GM23338 (cell line): ENCODE results near the gene JARID2. TPM values are rescaled to one million over a fixed set of nuclear protein-coding genes. Genes with fewer than 3 reads are reported as not detected.

Experiments used
- ATAC-seq: fragments of 200-7000 bp; cut with Tn5 transposase; 3 replicates; pipeline ENCODE4 v1.9.1; 2020
- DNase-seq: peaks from one replicate; pipeline ENCODE4 v3.0.0-alpha.2; 2015; ENCODE audit warnings: low spot score
- H2AFZ ChIP-seq: fragments of 200-600 bp; sonication (generic); 2 replicates; pipeline ENCODE4 v1.8.0; 2016; ENCODE audit warnings: antibody characterized with exemption, mild to moderate bottlenecking, moderate library complexity
- H3F3A ChIP-seq: fragments of 200-600 bp; sonication (generic); replicated peaks from 2 replicates; pipeline ENCODE4 v1.8.0; 2017; ENCODE audit warnings: antibody characterized with exemption, mixed run types, low read depth
- H3K27ac ChIP-seq: fragments of 200-600 bp; sonication (generic); 2 replicates; pipeline ENCODE4 v1.6.1; 2016; ENCODE audit warnings: low read depth
- H3K27me3 ChIP-seq: fragments of 200-600 bp; sonication (generic); 2 replicates; pipeline ENCODE4 v1.8.0; 2016; ENCODE audit warnings: mild to moderate bottlenecking, mixed run types, moderate library complexity; ENCODE audit not compliant: insufficient read depth
- H3K36me3 ChIP-seq: fragments of 200-600 bp; sonication (generic); 2 replicates; pipeline ENCODE4 v1.8.0; 2016; ENCODE audit warnings: mild to moderate bottlenecking; ENCODE audit not compliant: insufficient read depth
- H3K4me1 ChIP-seq: fragments of 200-600 bp; sonication (generic); 2 replicates; pipeline ENCODE4 v1.8.0; 2016; ENCODE audit warnings: mild to moderate bottlenecking, moderate library complexity; ENCODE audit not compliant: insufficient read depth
- H3K4me2 ChIP-seq: fragments of 200-600 bp; sonication (generic); 2 replicates; pipeline ENCODE4 v1.7.1; 2017; ENCODE audit warnings: mixed run types
- H3K4me3 ChIP-seq: fragments of 200-600 bp; sonication (generic); 2 replicates; pipeline ENCODE4 v1.6.1; 2016; ENCODE audit warnings: mixed run types
- H3K79me2 ChIP-seq: fragments of 200-600 bp; sonication (generic); replicated peaks from 2 replicates; pipeline ENCODE4 v1.8.0; 2017; ENCODE audit warnings: mild to moderate bottlenecking; ENCODE audit not compliant: insufficient read depth
- H3K9me2 ChIP-seq: fragments of 200-600 bp; sonication (generic); 2 replicates; pipeline ENCODE4 v1.8.0; 2017; ENCODE audit not compliant: insufficient read depth
- H4K20me1 ChIP-seq: fragments of 200-600 bp; sonication (generic); replicated peaks from 2 replicates; pipeline ENCODE4 v1.8.0; 2017; ENCODE audit warnings: mild to moderate bottlenecking; ENCODE audit not compliant: insufficient read depth
- H3K27ac Mint-ChIP-seq: 2 replicates; pipeline ENCODE4 v1.8.0; 2020; ENCODE audit warnings: inconsistent platforms, mild to moderate bottlenecking, moderate library complexity, mixed read lengths
- H3K27me3 Mint-ChIP-seq: 3 replicates; pipeline ENCODE4 v1.8.0; 2022; ENCODE audit warnings: low read depth, mild to moderate bottlenecking, moderate library complexity, mixed read lengths, inconsistent platforms; ENCODE audit not compliant: insufficient read depth, poor library complexity
- H3K36me3 Mint-ChIP-seq: 3 replicates; pipeline ENCODE4 v1.8.0; 2021; ENCODE audit warnings: low read depth, mild to moderate bottlenecking, inconsistent platforms, moderate library complexity, mixed read lengths
- H3K4me1 Mint-ChIP-seq: 3 replicates; pipeline ENCODE4 v1.8.0; 2020; ENCODE audit warnings: mild to moderate bottlenecking, inconsistent platforms, mixed read lengths
- H3K4me3 Mint-ChIP-seq: 3 replicates; pipeline ENCODE4 v1.8.0; 2021; ENCODE audit warnings: moderate library complexity, mild to moderate bottlenecking, inconsistent platforms, mixed read lengths
- H3K9me3 Mint-ChIP-seq: 3 replicates; pipeline ENCODE4 v1.8.0; 2020; ENCODE audit warnings: moderate library complexity, mild to moderate bottlenecking, inconsistent platforms, mixed read lengths
- CREB1 ChIP-seq: fragments of 250-450 bp; sonication (Bioruptor Pico); IDR thresholded peaks from 2 replicates; pipeline ENCODE4 v1.5.0; 2020; ENCODE audit warnings: low read depth, mild to moderate bottlenecking, moderate library complexity
- CTCF ChIP-seq, 2 experiments: fragments of 200-600 bp in 1 of 2; sonication (generic) in 1 of 2; conservative IDR thresholded peaks; 2 replicates each; pipeline versions ENCODE4 v1.5.1 to v1.6.1; 2016 to 2017; ENCODE audit warnings: antibody characterized with exemption in 2 of 2, low read depth in 2 of 2, mild to moderate bottlenecking in 2 of 2, moderate library complexity in 1 of 2
- EZH2 ChIP-seq: fragments of 200-600 bp; sonication (generic); IDR thresholded peaks from one replicate; pipeline ENCODE4 v1.8.0; 2017; ENCODE audit warnings: antibody characterized with exemption, mild to moderate bottlenecking, low read depth; ENCODE audit not compliant: unreplicated experiment
- EZH2phosphoT487 ChIP-seq: fragments of 200-600 bp; sonication (generic); IDR thresholded peaks from one replicate; pipeline ENCODE4 v1.8.1; 2018; ENCODE audit warnings: antibody characterized with exemption; ENCODE audit not compliant: unreplicated experiment
- JUNB ChIP-seq: IDR thresholded peaks from one replicate; pipeline ENCODE4 v1.6.1; 2016; ENCODE audit warnings: antibody characterized with exemption; ENCODE audit not compliant: unreplicated experiment
- NANOG ChIP-seq: IDR thresholded peaks from 2 replicates; pipeline ENCODE4 v1.6.1; 2016; ENCODE audit warnings: antibody characterized with exemption, borderline replicate concordance
- POLR2AphosphoS5 ChIP-seq: IDR thresholded peaks from 2 replicates; pipeline ENCODE4 v1.6.1; 2016; ENCODE audit warnings: antibody characterized with exemption, low read depth
- STAT1 ChIP-seq: IDR thresholded peaks from one replicate; pipeline ENCODE4 v1.6.1; 2016; ENCODE audit warnings: antibody characterized with exemption; ENCODE audit not compliant: unreplicated experiment
- ZNF462 ChIP-seq: fragments of 250-450 bp; sonication (Bioruptor Pico); IDR thresholded peaks from 2 replicates; pipeline ENCODE4 v1.5.0; 2020; ENCODE audit warnings: mild to moderate bottlenecking, moderate library complexity
- polyA plus RNA-seq: library from polyadenylated mRNA; unstranded; fragments of >200 nt; fragmentation: Nextera tagmentation; extraction: Ambion mirVana; gene quantifications from 2 replicates; pipeline ENCODE4 v1.2.1, GENCODE V29; 2016
- total RNA-seq: library from RNA; depleted of rRNA; stranded (reverse); fragments of >200 nt; shearing (Covaris generic); gene quantifications from 2 replicates; pipeline ENCODE4 v1.2.3, GENCODE V29; 2014
- TF ChIP-seq, protein P1 (sequence below): IDR thresholded peaks from one replicate; pipeline ENCODE4 v1.6.1; 2018; ENCODE audit warnings: antibody characterized with exemption; ENCODE audit not compliant: unreplicated experiment

Gene JARID2
- total and polyA plus RNA-seq, 2 experiments from 2014 or later: 92.8 to 196 TPM

DNA sequence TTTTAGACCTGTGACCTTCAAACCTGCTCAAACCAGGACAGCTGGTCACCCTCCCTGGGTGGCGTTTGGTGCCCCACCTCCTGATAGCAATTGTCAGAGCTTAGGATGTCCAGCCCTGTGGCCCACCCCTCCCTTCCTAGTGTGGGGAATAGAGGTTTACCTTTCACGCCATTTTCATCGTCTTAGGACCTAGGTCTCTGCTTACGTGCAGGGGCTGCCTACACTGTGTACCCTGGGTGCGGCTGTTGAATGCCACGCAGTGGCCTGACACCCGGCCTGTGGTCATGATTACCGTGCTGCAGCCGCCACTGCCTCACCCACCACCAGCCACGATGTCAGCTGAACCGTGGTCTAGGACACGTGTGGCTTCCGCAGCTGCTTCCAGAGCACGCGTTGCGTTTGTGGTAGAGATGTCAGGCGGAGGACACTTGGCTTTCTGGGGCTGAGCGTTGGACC is 259.6 kb downstream of the JARID2 start:
- no peak overlapping the region; the same call in 1 of the 2 replicates for H3K27ac Mint-ChIP-seq
- peaks cover 54% of the 10 kb centered on the region for H3K4me1 Mint-ChIP-seq
- Histone ChIP-seq H2AFZ (no peak overlapping the region), H3K36me3 (peaks cover 68% of the 10 kb centered on the region), H3F3A (peaks cover 58% of the 10 kb centered on the region), H3K4me3 (no peak overlapping the region), H3K27me3 (no peaks in the 10 kb centered on the region), H4K20me1 (peaks cover 75% of the 10 kb centered on the region), H3K79me2 (peaks cover 96% of the 10 kb centered on the region), H3K27ac (peak overlapping the region; percentile 79), H3K4me1 (peaks cover 14% of the 10 kb centered on the region), H3K4me2 (no peak overlapping the region), H3K9me2 (no peaks in the 10 kb centered on the region)
- ATAC-seq (no peak), DNase-seq (no peak)
- H3K36me3 Mint-ChIP-seq: peaks cover 98% of the 10 kb centered on the region
- no peak overlapping the region for H3K4me3 Mint-ChIP-seq
- H3K9me3 Mint-ChIP-seq: 0 out of 3 replicates have a peak, but pooled peaks cover 7% of the 10 kb centered on the region
- peaks cover 63% of the 10 kb centered on the region for H3K27me3 Mint-ChIP-seq
- TF ChIP-seq EZH2: no peak
- no peak for TF ChIP-seq EZH2phosphoT487
- no peak for TF ChIP-seq STAT1
- TF ChIP-seq CREB1 (CRISPR knock-in tag): no peak
- TF ChIP-seq, protein P1, sequence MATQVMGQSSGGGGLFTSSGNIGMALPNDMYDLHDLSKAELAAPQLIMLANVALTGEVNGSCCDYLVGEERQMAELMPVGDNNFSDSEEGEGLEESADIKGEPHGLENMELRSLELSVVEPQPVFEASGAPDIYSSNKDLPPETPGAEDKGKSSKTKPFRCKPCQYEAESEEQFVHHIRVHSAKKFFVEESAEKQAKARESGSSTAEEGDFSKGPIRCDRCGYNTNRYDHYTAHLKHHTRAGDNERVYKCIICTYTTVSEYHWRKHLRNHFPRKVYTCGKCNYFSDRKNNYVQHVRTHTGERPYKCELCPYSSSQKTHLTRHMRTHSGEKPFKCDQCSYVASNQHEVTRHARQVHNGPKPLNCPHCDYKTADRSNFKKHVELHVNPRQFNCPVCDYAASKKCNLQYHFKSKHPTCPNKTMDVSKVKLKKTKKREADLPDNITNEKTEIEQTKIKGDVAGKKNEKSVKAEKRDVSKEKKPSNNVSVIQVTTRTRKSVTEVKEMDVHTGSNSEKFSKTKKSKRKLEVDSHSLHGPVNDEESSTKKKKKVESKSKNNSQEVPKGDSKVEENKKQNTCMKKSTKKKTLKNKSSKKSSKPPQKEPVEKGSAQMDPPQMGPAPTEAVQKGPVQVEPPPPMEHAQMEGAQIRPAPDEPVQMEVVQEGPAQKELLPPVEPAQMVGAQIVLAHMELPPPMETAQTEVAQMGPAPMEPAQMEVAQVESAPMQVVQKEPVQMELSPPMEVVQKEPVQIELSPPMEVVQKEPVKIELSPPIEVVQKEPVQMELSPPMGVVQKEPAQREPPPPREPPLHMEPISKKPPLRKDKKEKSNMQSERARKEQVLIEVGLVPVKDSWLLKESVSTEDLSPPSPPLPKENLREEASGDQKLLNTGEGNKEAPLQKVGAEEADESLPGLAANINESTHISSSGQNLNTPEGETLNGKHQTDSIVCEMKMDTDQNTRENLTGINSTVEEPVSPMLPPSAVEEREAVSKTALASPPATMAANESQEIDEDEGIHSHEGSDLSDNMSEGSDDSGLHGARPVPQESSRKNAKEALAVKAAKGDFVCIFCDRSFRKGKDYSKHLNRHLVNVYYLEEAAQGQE: no peak
- TF ChIP-seq NANOG: no peak
- no peak; the same call in 1 of the 2 replicates for TF ChIP-seq POLR2AphosphoS5
- no peak for TF ChIP-seq CTCF (conservative IDR thresholded peaks at IDR 0.05; ENCODE audit: low read depth in 2 of 2)

- Histone ChIP-seq H4K20me1 (peaks cover 79% of the 10 kb centered on the region), H3K79me2 (peaks cover 93% of the 10 kb centered on the region), H3F3A (peaks cover 58% of the 10 kb centered on the region), H3K36me3 (peaks cover 64% of the 10 kb centered on the region), H3K4me2 (no peak overlapping the region), H3K27ac (peak overlapping the region; percentile 79; the same call in 1 of the 2 replicates), H3K9me2 (no peaks in the 10 kb centered on the region), H3K4me1 (peaks cover 14% of the 10 kb centered on the region), H3K27me3 (no peaks in the 10 kb centered on the region), H2AFZ (no peak overlapping the region), H3K4me3 (no peak overlapping the region)
- H3K27ac Mint-ChIP-seq: no peak overlapping the region
- 0 out of 3 replicates have a peak, but pooled peaks cover 7% of the 10 kb centered on the region for H3K9me3 Mint-ChIP-seq
- DNase-seq (no peak), ATAC-seq (no peak)
- no peak overlapping the region for H3K4me3 Mint-ChIP-seq
- peaks cover 64% of the 10 kb centered on the region for H3K27me3 Mint-ChIP-seq
- H3K4me1 Mint-ChIP-seq: peaks cover 50% of the 10 kb centered on the region
- H3K36me3 Mint-ChIP-seq: peaks cover 98% of the 10 kb centered on the region
- no peak for TF ChIP-seq STAT1
- no peak for TF ChIP-seq EZH2
- TF ChIP-seq POLR2AphosphoS5: no peak
- TF ChIP-seq JUNB: no peak
- TF ChIP-seq ZNF462 (CRISPR knock-in tag): no peak
- TF ChIP-seq EZH2phosphoT487: no peak
These were observed 260.2 kb downstream of the JARID2 start for GRCh38 chr6:15506066-15506465.
